Cerebellar cortex (tissue), 1 donor: Measurements from ENCODE around the gene MRS2.
A peak's percentile ranks its signal among the peaks of the same experiment; 100 is the strongest.
"Not testable (repeated sequence)": the region's sequence is repeated elsewhere in the genome, so short reads cannot be mapped to it uniquely, and the experiment has no call there.

Experiments
- DNase-seq: peaks from one replicate; pipeline ENCODE4 v3.0.0-alpha.2; 2015; ENCODE audit warnings: low spot score

Gene MRS2, protein sequence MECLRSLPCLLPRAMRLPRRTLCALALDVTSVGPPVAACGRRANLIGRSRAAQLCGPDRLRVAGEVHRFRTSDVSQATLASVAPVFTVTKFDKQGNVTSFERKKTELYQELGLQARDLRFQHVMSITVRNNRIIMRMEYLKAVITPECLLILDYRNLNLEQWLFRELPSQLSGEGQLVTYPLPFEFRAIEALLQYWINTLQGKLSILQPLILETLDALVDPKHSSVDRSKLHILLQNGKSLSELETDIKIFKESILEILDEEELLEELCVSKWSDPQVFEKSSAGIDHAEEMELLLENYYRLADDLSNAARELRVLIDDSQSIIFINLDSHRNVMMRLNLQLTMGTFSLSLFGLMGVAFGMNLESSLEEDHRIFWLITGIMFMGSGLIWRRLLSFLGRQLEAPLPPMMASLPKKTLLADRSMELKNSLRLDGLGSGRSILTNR

DNA sequence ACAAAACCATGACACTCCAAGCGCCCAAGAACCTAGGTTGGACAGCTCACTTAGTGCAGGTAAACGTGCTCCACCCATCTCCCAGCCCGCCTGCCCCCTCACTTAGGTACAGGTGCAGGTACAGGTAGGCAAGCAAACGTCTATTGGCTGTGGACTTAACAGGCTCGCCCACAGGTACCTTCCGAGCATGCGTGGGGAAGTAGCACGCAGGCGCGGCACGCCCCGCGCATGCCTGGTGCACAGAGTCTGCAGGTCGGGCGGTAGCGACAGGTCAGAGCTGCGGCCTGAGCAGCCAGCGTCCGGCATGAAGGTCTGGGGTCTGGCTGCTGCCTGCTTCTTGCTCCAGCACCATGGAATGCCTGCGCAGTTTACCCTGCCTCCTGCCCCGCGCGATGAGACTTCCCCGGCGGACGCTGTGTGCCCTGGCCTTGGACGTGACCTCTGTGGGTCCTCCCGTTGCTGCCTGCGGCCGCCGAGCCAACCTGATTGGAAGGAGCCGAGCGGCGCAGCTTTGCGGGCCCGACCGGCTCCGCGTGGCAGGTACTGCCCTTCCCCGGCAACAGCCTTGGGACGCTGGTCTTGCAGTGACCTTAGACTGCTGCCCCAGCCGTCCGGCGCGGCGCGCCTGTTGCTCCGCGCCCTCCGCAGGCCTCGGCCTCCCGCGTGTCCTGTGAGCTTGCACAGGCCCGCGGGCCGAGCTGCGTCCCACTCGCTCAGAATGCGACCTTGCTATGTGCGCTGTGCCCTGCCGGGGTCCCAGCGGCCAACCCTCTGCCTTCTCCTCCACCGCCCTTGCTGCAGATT lies at the start of gene MRS2:
Gene MRS2 (plus strand): TSS at position 240 of the 804 bp plus-strand sequence. CDS start 111 bp downstream, at position 351.
- peak; percentile 92 for DNase-seq

DNA sequence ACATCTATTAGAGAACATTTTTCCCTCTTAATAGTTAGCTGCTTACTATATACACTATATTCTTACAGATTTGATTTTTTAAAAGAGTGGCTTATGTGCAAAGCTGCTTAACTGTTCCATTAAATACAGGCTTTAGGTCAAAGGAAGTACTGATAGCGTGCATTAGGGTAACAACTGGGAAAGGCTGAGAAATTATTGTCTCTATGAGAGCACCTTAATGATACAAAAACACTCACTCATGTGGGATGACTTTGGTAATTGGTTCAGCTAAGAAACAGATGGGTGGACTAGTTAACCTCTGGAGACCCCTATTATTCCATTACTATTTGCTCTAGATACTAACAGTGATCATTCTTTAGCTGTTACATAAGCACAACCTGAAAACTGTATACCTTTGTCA lies 48.9 kb upstream of the MRS2 start:
- DNase-seq, result no peak

DNA sequence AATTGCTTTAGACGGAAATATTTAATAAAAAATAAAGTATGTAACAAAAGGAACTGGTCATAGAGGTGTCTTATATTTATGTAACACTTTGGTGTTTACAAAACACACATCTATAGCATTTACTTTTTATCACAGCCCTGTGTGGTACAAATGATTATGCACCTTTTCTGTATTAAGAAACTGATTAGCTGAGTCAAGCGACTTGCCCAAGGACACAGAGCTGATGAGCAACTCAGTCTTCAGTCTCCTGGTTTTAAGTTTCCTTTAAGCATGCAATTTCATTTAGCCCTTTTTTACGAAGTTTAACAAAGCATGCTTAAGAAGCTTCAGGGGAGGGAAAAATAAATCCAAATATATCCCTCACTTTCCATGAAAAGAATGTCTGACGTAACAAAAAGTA lies 47.3 kb upstream of the MRS2 start:
- DNase-seq, result no peak

DNA sequence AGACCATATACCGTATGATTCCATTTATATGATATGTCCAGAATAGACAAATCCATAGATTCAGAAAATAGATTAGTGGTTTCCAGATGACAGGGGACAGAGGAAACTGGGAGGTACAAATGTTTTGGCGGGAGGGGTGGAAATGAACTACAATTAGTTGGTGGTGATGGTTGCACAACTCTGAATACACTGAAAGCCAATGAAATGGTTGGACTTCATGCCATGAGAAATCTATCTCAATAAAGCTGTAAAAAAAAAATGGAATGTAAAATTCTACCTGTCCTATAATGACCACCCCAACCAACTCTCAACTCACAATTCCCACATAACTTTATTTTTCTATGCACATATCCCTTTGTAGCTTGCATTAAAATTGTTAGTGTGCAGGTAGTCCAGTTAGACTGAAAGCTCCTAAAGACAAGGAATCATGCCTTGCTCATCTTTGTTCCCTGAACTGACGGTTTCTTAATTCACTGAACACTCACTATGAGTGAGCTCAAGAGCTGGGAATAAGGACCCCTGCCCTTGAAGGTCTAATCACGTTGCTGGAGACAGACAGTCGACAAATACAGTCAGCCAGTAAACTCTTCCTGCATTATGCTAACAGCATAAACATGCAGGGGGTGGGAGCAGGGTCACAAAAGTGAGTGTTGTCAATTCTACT lies 46.3 kb upstream of the MRS2 start:
- no peak for DNase-seq

DNA sequence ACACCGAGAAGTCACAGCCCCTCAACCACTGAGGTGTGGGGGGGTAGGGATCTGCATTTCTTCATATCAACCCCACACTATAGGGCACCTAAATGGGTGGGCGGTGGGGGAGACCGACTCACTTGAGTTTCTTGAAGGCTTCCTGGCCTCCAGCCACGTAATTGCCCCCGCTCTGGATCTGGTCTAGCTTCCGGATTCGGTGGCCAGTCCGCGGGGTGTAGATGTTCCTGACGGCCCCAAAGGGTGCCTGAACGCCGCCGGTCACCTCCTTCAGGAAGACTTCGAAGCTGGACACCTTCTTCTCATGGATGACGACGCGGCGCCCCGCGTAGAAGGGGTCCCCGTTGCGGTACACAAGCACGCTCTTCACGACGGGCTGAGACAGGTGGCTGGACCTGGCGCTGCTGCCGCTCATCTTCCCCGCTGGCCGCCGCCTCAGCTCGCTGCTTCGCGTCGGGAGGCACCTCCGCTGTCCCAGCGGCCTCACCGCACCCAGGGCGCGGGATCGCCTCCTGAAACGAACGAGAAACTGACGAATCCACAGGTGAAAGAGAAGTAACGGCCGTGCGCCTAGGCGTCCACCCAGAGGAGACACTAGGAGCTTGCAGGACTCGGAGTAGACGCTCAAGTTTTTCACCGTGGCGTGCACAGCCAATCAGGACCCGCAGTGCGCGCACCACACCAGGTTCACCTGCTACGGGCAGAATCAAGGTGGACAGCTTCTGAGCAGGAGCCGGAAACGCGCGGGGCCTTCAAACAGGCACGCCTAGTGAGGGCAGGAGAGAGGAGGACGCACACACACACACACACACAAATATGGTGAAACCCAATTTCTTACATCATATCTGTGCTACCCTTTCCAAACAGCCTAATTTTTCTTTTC lies 45.2 kb upstream of the MRS2 start, which contains the start of gene DCDC2:
Gene DCDC2 (minus strand): TSS at position 724 of the 883 bp plus-strand sequence. CDS start 309 bp downstream, at position 415.
- DNase-seq, result no peak

DNA sequence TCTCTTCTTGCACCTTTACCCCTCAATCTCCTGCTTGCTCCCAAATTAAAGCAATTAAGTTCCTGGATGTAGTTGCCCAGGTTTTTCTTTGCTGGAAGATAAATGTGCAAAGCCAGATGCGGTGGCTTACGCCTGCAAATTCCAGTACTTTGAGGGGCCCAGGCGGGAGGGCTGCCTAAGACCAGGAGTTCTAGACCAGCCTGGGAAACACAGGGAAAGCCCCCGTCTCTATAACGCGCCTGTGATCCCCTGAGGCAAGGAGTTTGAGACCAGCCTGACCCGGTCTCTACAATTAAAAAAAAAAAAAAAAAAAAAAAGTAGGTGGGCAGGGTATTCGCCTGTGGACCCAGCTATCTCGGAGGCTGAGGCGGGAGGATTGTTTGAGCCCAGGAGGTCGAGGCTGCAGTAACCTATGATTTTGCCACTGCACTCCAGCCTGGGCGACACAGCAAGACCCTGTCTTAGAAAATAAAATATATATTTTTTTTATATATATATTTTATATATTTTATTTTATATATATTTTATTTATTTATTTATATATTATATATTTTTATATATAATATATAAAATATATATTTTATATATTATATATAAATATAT lies 44.4 kb upstream of the MRS2 start:
- no peak for DNase-seq

DNA sequence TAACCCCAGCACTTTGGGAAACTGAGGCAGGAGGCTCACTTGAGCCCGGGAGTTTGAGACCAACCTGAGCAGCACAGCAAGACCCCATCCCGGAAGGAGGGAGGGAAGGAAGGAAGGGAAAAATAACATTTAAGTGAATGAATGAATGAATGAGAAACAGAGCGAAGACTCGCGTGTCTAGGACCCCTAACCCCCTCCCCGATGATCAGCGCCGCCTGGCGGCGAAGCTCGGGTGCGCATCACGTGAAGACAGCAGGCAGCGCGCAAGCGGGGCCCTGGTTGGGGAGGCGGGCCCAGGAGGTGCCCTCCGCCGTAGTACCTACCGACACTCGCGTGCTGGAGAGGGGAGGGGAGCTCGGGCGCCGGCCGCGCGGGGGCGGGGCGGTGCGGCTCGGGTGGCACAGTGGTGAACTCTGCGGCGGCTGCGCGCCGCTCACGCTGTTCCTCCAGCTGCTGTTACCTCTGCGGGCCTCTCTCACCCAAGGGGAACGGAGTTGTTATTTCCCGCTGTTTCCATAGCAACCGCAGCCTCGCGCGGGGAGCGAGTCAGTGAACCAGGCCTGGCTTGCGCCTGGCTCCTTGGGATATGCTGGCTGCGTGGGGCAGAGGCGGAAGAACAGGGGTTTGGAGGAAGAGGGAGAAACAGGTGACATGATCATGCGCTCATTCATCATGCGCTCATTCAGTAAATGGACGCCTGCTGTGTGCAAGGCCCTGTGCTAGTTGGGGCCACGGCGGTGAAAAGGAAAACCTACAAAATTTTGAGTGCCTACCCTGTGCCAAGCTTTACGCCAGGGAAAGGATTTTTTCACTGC lies 42.9 kb upstream of the MRS2 start:
- peak; percentile 38 for DNase-seq

DNA sequence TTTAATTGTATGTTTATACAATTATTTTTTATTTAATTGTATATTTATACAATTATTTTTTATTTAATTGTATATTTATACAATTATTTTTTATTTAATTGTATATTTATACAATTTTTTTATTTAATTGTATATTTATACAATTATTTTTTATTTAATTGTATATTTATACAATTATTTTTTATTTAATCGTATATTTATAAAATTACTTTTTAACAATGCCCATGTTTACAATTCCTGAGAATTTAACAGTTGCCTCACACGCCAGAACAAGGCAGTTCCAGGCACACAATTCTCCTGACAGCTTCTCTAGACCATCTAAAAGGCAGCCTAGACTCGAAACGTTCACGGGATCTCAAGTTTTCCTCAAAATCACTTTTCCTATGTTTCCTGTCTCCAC lies 40.4 kb upstream of the MRS2 start:
- DNase-seq, result not testable (repeated sequence)

DNA sequence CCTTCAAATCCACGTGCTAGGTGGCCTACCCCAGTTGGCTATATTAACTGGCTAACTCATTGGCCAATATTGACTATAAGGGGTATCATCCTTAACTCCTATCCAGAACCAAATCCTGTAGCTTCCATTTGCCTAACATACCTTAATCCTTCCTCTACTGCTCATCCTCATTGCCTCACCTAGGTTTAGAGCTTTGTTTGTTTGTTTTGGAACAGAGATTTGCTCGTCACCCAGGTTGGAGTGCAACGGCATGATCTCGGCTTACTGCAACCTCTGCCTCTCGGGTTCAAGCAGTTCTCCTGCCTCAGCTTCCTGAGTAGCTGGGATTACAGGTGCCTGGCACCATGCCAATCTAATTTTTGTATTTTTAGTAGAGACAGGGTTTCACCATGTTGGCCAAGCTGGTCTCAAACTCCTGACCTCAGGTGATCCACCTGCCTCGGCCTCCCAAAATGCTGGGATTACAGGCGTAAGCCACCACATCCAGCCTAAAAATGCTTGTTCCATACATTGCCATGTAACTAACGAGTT lies 37.6 kb upstream of the MRS2 start:
- not testable (repeated sequence) for DNase-seq

DNA sequence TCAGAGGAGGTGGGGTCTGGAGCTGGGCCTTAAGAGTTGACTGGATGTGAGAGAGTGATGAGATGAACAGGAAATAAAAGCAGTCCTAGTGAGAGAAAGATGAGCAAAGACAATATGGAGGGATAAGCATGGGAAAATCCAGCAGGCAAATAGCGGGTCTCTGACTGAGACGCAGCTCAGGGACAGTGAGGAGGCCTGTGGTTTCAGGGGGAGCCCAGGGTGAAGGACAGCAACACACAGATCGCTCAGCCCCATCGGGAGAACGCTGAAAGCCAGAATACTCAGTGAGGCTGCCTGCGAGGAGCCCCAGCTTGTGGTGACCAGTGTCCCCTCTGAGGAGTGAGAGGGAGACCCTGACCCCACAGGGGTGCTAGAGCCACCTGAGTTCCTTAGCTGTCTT lies 28.1 kb upstream of the MRS2 start:
- no peak for DNase-seq

DNA sequence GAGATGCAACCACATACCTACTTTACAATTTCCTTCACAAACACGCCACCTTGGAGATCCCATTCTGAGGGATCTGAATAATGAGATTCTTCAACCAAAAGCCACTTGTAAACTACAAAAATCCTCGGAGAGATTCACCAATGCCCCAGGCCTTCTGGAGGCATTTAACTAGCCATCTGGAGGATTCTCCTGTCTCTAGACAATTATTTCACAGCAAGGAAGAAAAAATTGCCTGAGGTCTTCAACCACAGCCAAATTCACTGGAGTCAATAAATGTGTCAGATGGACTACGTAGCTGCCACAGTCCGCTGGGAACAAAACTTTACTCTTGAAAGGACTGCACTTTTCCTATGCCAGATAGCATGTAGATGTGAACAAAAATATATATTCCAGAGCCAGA lies 25.9 kb upstream of the MRS2 start:
- no peak for DNase-seq

DNA sequence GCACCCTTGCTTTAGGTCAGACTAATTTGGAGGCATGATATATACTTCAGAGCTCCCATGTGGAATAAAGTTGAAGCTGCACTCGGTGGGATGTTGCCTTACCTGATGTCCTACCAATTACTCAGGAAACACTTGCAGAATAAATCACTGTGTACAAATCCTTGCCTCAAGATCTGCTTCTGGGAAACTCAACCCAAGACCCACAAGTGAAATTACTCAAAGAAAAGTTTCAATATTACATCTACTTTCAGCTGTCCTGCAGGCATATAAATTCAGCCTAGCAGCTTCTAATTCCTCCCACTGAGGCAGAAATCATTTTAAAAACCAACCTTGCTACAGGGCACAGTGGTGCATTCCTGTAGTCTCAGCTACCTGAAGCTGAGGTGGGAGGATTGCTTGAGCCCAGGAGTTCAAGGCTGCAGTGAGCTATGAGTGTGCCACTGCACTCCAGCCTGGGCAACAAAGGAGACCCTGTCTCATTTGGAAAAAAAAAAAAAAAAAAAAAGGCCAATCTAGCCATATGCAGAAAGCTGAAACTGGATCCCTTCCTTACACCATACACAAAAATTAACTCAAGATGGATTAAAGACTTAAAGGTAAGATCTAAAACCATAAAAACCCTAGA lies 24.2 kb upstream of the MRS2 start:
- no peak for DNase-seq

DNA sequence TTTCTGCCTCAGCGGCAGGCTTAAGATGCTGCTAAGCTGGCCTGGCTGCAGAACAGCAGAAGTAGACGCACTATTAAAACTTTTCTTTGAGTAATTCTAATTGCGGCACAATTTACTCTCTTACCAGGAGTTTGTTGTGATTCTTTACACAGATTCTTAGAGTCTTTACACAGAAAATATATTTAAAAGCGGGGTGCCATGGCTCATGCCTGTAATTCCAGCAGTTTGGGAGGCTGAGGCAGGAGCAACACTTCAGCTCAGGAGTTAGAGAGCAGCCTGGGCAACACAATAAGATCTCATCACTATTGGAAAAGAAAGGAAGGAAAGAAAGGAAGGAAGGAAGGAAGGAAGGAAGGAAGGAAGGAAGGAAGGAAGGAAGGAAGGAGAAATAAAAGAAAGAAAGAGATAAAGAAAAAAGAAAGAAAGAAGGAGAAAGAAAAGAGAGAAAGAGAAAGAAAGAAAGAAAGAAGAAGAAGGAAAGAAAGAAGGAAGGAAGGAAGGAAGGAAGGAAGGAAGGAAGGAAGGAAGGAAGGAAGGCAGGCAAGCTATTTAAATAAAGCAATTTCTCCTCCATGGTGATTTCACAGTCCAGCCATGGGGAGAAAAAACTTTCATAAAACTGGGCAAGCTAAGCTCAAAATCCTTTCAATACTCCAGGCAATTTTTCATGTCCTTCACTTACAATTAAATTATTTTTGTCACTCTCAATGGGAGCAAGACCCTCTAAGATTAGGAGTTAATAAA lies 21.1 kb upstream of the MRS2 start:
- DNase-seq, result no peak

DNA sequence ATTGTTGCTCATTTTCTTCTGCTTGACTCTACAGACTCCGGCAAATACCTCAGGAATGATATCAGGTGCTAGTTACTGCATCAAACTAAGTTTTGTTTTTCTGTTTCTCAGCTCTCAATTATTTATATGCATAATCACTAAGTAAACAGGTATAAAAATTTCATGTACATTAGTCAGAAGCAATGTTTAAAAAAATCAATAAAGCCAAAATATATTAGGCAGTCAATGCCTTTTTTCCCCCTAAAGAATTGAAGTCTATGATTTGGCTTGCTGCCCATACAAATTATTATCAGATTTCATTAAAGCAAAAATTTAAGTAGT lies 20.6 kb upstream of the MRS2 start:
- no peak for DNase-seq

DNA sequence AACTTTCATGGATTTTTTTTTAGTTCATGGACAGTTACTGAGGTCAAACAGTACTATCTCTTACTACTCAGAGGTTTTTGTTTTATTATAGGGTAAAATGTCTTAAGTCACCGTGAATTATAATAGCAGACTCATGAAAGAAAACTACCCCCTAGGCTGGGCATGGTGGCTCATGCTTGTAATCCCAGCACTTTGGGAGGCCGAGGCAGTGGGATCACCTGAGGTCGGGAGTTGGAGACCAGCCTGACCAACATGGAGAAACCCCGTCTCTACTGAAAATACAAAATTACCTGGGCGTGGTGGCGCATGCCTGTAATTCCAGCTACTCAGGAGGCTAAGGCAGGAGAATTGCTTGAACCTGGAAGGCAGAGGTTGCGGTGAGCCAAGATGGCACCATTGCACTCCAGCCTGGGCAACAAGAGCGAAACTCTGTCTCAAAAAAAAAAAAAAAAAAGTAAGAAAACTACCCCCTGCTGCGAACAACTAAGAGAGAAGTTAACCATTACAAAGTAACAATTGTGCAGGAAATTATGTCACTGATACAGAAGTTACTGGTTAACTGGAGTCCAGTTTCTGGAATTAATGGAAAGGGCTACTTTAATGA lies 19.7 kb upstream of the MRS2 start:
- DNase-seq, result not testable (repeated sequence)

DNA sequence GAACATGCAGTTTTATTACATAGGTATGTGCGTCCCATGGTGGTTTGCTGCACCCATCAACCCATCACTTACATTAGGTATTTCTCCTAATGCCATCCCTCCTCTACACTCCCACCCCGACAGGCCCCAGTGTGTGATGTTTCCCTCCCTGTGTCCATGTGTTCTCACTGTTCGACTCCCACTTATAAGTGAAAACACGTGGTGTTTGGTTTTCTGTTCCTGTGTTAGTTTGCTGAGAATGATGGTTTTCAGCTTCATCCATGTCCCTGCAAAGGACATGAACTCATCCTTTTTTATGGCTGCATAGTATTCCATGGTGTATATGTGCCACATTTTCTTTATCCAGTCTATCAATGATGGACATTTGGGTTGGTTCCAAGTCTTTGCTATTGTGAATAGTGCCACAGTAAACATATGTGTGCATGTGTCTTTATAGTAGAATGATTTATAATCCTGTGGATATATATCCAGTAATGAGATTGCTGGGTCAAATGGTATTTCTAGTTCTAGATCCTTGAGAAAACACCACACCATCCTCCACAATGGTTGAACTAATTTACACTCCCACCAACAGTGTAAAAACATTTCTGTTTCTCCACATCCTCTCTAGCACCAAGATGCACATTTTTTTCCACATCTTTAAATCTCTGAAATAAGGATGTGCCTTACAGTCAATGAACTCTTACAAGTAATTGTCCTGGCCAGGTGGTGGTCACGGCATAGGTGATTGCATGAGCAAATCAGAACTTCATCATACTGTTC lies 18.2 kb upstream of the MRS2 start:
- not testable (repeated sequence) for DNase-seq

DNA sequence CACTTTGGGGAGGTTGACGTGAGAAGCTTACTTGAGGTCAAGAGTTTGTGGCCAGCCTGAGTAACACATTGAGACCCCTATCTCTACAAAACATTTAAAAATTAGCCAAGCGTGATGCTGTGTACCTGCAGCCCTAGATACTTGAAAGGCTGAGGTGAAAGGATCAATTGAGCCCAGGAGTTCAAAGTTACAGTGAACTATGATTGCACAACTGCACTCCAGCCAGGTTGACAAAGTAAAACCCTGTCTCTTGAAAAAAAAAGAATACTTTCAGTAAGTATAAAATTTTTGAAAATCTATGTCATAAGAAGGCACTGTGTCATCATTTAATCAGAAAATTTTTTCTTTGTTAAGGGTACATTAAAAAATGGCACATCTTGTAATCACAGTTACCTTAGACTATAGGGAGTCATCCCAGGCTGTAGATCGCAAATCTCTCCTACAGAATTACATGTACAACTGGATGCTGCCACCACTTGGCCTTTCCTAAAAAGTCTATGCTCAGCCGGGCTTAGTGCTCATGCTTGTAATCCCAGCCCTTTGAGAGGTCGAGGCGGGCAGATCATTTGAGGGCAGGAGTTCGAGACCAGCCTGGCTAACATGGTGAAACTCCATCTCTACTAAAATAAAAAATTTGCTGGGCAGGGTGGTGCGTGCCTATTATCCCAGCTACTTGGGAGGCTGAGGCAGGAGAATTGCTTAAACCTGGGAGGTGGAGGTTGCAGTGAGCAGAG lies 17.0 kb upstream of the MRS2 start:
- no peak for DNase-seq
